DMS53 treated with DMSO at 0.1 percent for 48 hours (cell line): ENCODE measurements around the gene PPP1R36.
"Not testable (repeated sequence)": the region's sequence is repeated elsewhere in the genome, so short reads cannot be mapped to it uniquely, and the experiment has no call there.

Experiments
- DNase-seq: peaks from one replicate; lab custom pipeline; 2025; ENCODE audit not compliant: unreplicated experiment; lab: John Stamatoyannopoulos, UW

Gene PPP1R36

GRCh38 chr14:64563696-64564095 is 13.9 kb downstream of the PPP1R36 start:
- no peak for DNase-seq

GRCh38 chr14:64566651-64567122 is 16.9 kb downstream of the PPP1R36 start:
- no peak for DNase-seq

GRCh38 chr14:64569138-64569631 is 19.4 kb downstream of the PPP1R36 start:
- no peak for DNase-seq

GRCh38 chr14:64569646-64570045 is 19.9 kb downstream of the PPP1R36 start:
- DNase-seq: not testable (repeated sequence)

- DNase-seq: no peak
Measured at GRCh38 chr14:64572386-64573104, 22.8 kb downstream of the PPP1R36 start.

- no peak for DNase-seq
Measured at GRCh38 chr14:64573109-64573508, 23.3 kb downstream of the PPP1R36 start.

GRCh38 chr14:64574371-64575107 is 24.8 kb downstream of the PPP1R36 start:
- no peak for DNase-seq

- DNase-seq: no peak
Measured at GRCh38 chr14:64577211-64577610, 27.4 kb downstream of the PPP1R36 start.

- DNase-seq: no peak
Measured at GRCh38 chr14:64580467-64580866, 30.7 kb downstream of the PPP1R36 start.

- no peak for DNase-seq
Measured at GRCh38 chr14:64581363-64581762, 31.6 kb downstream of the PPP1R36 start.

- no peak for DNase-seq
Measured at GRCh38 chr14:64581817-64582216, 32.1 kb downstream of the PPP1R36 start.

- no peak for DNase-seq
Measured at GRCh38 chr14:64584190-64584589, 34.4 kb downstream of the PPP1R36 start.

GRCh38 chr14:64591809-64592208 is 42.0 kb downstream of the PPP1R36 start:
- no peak for DNase-seq

GRCh38 chr14:64594438-64594837 is 44.7 kb downstream of the PPP1R36 start:
- DNase-seq: no peak

- DNase-seq: no peak
Measured at GRCh38 chr14:64598404-64598803, 48.6 kb downstream of the PPP1R36 start.

GRCh38 chr14:64601571-64601970 is 51.8 kb downstream of the PPP1R36 start:
- DNase-seq: no peak

- DNase-seq: peak; percentile 44
Measured at GRCh38 chr14:64602826-64603225, 53.1 kb downstream of the PPP1R36 start.

- DNase-seq: no peak
Measured at GRCh38 chr14:64604001-64604400, 54.2 kb downstream of the PPP1R36 start.

GRCh38 chr14:64604881-64605280 is 55.1 kb downstream of the PPP1R36 start:
- DNase-seq: no peak

- DNase-seq: no peak
Measured at GRCh38 chr14:64605926-64606685, 56.3 kb downstream of the PPP1R36 start.

- no peak for DNase-seq
Measured at GRCh38 chr14:64610049-64610746, 60.4 kb downstream of the PPP1R36 start.
